ENCODE data around the gene ATP1B3.

GRCh38 chr3:141862279-141862816 is 14.1 kb upstream of the ATP1B3 start:
- TF ChIP-seq, protein P1, sequence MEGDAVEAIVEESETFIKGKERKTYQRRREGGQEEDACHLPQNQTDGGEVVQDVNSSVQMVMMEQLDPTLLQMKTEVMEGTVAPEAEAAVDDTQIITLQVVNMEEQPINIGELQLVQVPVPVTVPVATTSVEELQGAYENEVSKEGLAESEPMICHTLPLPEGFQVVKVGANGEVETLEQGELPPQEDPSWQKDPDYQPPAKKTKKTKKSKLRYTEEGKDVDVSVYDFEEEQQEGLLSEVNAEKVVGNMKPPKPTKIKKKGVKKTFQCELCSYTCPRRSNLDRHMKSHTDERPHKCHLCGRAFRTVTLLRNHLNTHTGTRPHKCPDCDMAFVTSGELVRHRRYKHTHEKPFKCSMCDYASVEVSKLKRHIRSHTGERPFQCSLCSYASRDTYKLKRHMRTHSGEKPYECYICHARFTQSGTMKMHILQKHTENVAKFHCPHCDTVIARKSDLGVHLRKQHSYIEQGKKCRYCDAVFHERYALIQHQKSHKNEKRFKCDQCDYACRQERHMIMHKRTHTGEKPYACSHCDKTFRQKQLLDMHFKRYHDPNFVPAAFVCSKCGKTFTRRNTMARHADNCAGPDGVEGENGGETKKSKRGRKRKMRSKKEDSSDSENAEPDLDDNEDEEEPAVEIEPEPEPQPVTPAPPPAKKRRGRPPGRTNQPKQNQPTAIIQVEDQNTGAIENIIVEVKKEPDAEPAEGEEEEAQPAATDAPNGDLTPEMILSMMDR (IDR thresholded peaks at IDR 0.05) = no peak
- TF ChIP-seq POLR2A (IDR thresholded peaks at IDR 0.05) = no peak
